IMR-90 (cell line): ENCODE measurements around the gene SLC25A34. TPM values are rescaled to one million over a fixed set of nuclear protein-coding genes. Genes with fewer than 3 reads are reported as not detected.

Experiments used
- ATAC-seq: fragments of 200-7000 bp; cut with Tn5 transposase; 2 replicates; pipeline ENCODE4 v1.9.1; 2020; ENCODE audit warnings: low read depth, mild to moderate bottlenecking, moderate library complexity
- BruUV-seq: library from RNA; stranded (reverse); fragments of 400-500 nt; replicated peaks from 2 replicates; lab custom pipeline; 2021; lab: Mats Ljungman, UMichigan
- CTCF ChIA-PET: fragments of 300-600 bp; formaldehyde crosslinking; extraction: SDS; loops from one replicate; lab custom pipeline; 2021; ENCODE audit warnings: antibody characterized with exemption; lab: Yijun Ruan, JAX
- POLR2A ChIA-PET: fragments of 300-600 bp; sonication (Branson Sonifier 250); formaldehyde crosslinking; loops from one replicate; lab custom pipeline; 2022; ENCODE audit warnings: antibody characterized with exemption; ENCODE audit not compliant: unreplicated experiment; lab: Charles Lee
- DNase-seq: peaks from one replicate; pipeline ENCODE4 v3.0.0; 2013
- H2AFZ ChIP-seq: replicated peaks from 2 replicates; pipeline ENCODE3; 2013; ENCODE audit warnings: low read length, mild to moderate bottlenecking; ENCODE audit not compliant: poor library complexity
- H2AK5ac ChIP-seq: 2 replicates; pipeline ENCODE4 v1.6.1; 2013; ENCODE audit warnings: low read depth, low read length, inconsistent platforms
- H2AK9ac ChIP-seq: replicated peaks from 2 replicates; pipeline ENCODE3; 2013; ENCODE audit warnings: mild to moderate bottlenecking, low read depth, low read length, moderate library complexity; ENCODE audit not compliant: poor library complexity
- H2BK120ac ChIP-seq: 2 replicates; pipeline ENCODE4 v1.6.1; 2013; ENCODE audit warnings: low read depth, low read length, inconsistent platforms
- H2BK15ac ChIP-seq: 3 replicates; pipeline ENCODE4 v1.6.1; 2013; ENCODE audit warnings: low read depth, low read length, inconsistent platforms
- H2BK20ac ChIP-seq: 2 replicates; pipeline ENCODE4 v1.6.1; 2013; ENCODE audit warnings: low read depth, mild to moderate bottlenecking, inconsistent platforms, low read length, moderate library complexity
- H2BK5ac ChIP-seq: 2 replicates; pipeline ENCODE4 v1.6.1; 2013; ENCODE audit warnings: mild to moderate bottlenecking, low read depth, low read length, inconsistent platforms; ENCODE audit not compliant: poor library complexity, severe bottlenecking
- H3K14ac ChIP-seq: replicated peaks from 2 replicates; pipeline ENCODE4 v1.6.1; 2013; ENCODE audit warnings: low read depth, low read length, inconsistent platforms
- H3K18ac ChIP-seq: 2 replicates; pipeline ENCODE4 v1.6.1; 2013; ENCODE audit warnings: low read depth, low read length, control low read depth
- H3K23ac ChIP-seq: 2 replicates; pipeline ENCODE4 v1.6.1; 2013; ENCODE audit warnings: low read depth, low read length, inconsistent platforms
- H3K27ac ChIP-seq: 2 replicates; pipeline ENCODE4 v1.5.1; 2013; ENCODE audit warnings: mild to moderate bottlenecking, control low read depth, low read length; ENCODE audit not compliant: insufficient read depth
- H3K27me3 ChIP-seq: 2 replicates; pipeline ENCODE4 v1.6.1; 2013; ENCODE audit warnings: low read length; ENCODE audit not compliant: control insufficient read depth, insufficient read depth
- H3K36me3 ChIP-seq: 2 replicates; pipeline ENCODE4 v1.6.1; 2013; ENCODE audit warnings: low read length, mixed read lengths; ENCODE audit not compliant: control insufficient read depth, insufficient read depth
- H3K4ac ChIP-seq: 2 replicates; pipeline ENCODE4 v1.6.1; 2013; ENCODE audit warnings: low read depth, low read length, inconsistent platforms
- H3K4me1 ChIP-seq: 2 replicates; pipeline ENCODE4 v1.6.1; 2013; ENCODE audit warnings: low read length, mixed read lengths; ENCODE audit not compliant: control insufficient read depth, insufficient read depth
- H3K4me2 ChIP-seq: 2 replicates; pipeline ENCODE4 v1.6.1; 2013; ENCODE audit warnings: low read depth, mild to moderate bottlenecking, control low read depth, low read length, moderate library complexity
- H3K4me3 ChIP-seq: 2 replicates; pipeline ENCODE4 v1.5.1; 2013; ENCODE audit warnings: low read depth, mild to moderate bottlenecking, control low read depth, low read length, moderate library complexity; ENCODE audit not compliant: insufficient read depth
- H3K56ac ChIP-seq: 2 replicates; pipeline ENCODE4 v1.6.1; 2013; ENCODE audit warnings: low read length, inconsistent platforms; ENCODE audit not compliant: insufficient read depth; ENCODE audit errors: extremely low read depth
- H3K79me1 ChIP-seq, 2 experiments: 2 replicates each; pipeline ENCODE4 v1.6.1; 2013; ENCODE audit warnings: low read length in 2 of 2, inconsistent platforms in 1 of 2, low read depth in 1 of 2
- H3K9ac ChIP-seq: 2 replicates; pipeline ENCODE4 v1.6.1; 2013; ENCODE audit warnings: low read depth, low read length, control low read depth
- H3K9me1 ChIP-seq: 2 replicates; pipeline ENCODE4 v1.6.1; 2013; ENCODE audit warnings: low read length, inconsistent platforms; ENCODE audit not compliant: insufficient read depth
- H3K9me3 ChIP-seq: 2 replicates; pipeline ENCODE4 v1.6.1; 2013; ENCODE audit warnings: low read length; ENCODE audit not compliant: control insufficient read depth, insufficient read depth
- H4K20me1 ChIP-seq: 2 replicates; pipeline ENCODE4 v1.6.1; 2013; ENCODE audit warnings: low read length, inconsistent platforms; ENCODE audit not compliant: insufficient read depth
- H4K5ac ChIP-seq: 2 replicates; pipeline ENCODE4 v1.6.1; 2013; ENCODE audit warnings: mild to moderate bottlenecking, low read depth, low read length, control low read depth
- H4K8ac ChIP-seq, 2 experiments: 2 replicates each; pipeline ENCODE4 v1.6.1; 2013; ENCODE audit warnings: low read depth in 2 of 2, low read length in 2 of 2, control low read depth in 1 of 2, inconsistent platforms in 1 of 2
- H4K91ac ChIP-seq: 2 replicates; pipeline ENCODE4 v1.6.1; 2013; ENCODE audit warnings: low read depth, low read length, inconsistent platforms; ENCODE audit not compliant: insufficient read depth
- BHLHE40 ChIP-seq: fragments of 150-350 bp; IDR thresholded peaks from 2 replicates; pipeline ENCODE4 v1.6.1; 2016; ENCODE audit warnings: mild to moderate bottlenecking, low read depth, low read length
- CEBPB ChIP-seq: IDR thresholded peaks from 2 replicates; pipeline ENCODE4 v1.6.1; 2012; ENCODE audit warnings: low read depth, low read length, improper control_type of control experiment
- CHD1 ChIP-seq: IDR thresholded peaks from 2 replicates; pipeline ENCODE4 v1.6.1; 2012; ENCODE audit warnings: low read depth, low read length, improper control_type of control experiment
- CTCF ChIP-seq: conservative IDR thresholded peaks from 2 replicates; pipeline ENCODE4 v1.5.1; 2012; ENCODE audit warnings: mild to moderate bottlenecking, low read depth, low read length, improper control_type of control experiment
- ELK1 ChIP-seq: fragments of 150-350 bp; IDR thresholded peaks from 2 replicates; pipeline ENCODE4 v1.6.1; 2016; ENCODE audit warnings: low read depth, mild to moderate bottlenecking, low read length, moderate library complexity, borderline replicate concordance
- FOS ChIP-seq: fragments of 150-350 bp; IDR thresholded peaks from 2 replicates; pipeline ENCODE4 v1.6.1; 2016; ENCODE audit warnings: low read depth, low read length
- MAFK ChIP-seq: IDR thresholded peaks from 2 replicates; pipeline ENCODE4 v1.6.1; 2012; ENCODE audit warnings: low read depth, low read length, improper control_type of control experiment
- MAZ ChIP-seq: IDR thresholded peaks from 2 replicates; pipeline ENCODE4 v1.6.1; 2012; ENCODE audit warnings: low read depth, mild to moderate bottlenecking, low read length, improper control_type of control experiment, moderate library complexity, borderline replicate concordance
- MXI1 ChIP-seq: IDR thresholded peaks from 2 replicates; pipeline ENCODE4 v1.6.1; 2012; ENCODE audit warnings: low read depth, mild to moderate bottlenecking, low read length, moderate library complexity, borderline replicate concordance
- NFE2L2 ChIP-seq: fragments of 150-350 bp; IDR thresholded peaks from 2 replicates; pipeline ENCODE4 v1.6.1; 2016; ENCODE audit warnings: low read depth, mild to moderate bottlenecking, low read length
- POLR2A ChIP-seq: IDR thresholded peaks from 2 replicates; pipeline ENCODE4 v1.6.1; 2012; ENCODE audit warnings: mild to moderate bottlenecking, low read depth, low read length
- RAD21 ChIP-seq: IDR thresholded peaks from 2 replicates; pipeline ENCODE4 v1.6.1; 2012; ENCODE audit warnings: low read length, improper control_type of control experiment
- RCOR1 ChIP-seq: IDR thresholded peaks from 2 replicates; pipeline ENCODE4 v1.6.1; 2012; ENCODE audit warnings: mild to moderate bottlenecking, low read length, improper control_type of control experiment; ENCODE audit not compliant: insufficient replicate concordance
- RFX5 ChIP-seq: IDR thresholded peaks from 2 replicates; pipeline ENCODE4 v1.8.0; 2012; ENCODE audit warnings: low read depth, mild to moderate bottlenecking, low read length, moderate library complexity
- SMC3 ChIP-seq: fragments of 150-350 bp; IDR thresholded peaks from 2 replicates; pipeline ENCODE4 v1.6.1; 2016; ENCODE audit warnings: low read depth, mild to moderate bottlenecking, antibody characterized with exemption, low read length, moderate library complexity
- USF2 ChIP-seq: fragments of 150-350 bp; IDR thresholded peaks from 2 replicates; pipeline ENCODE4 v1.6.1; 2017; ENCODE audit warnings: mild to moderate bottlenecking, antibody characterized with exemption, low read length, low read depth
- WGBS, 2 experiments: methylation state at CpG; one replicate each; pipeline versions ENCODE4 v1.1.5 to v1.1.7; 2013; ENCODE audit warnings: missing lambda C conversion rate in 2 of 2; ENCODE audit not compliant: insufficient read length in 1 of 2; ENCODE audit errors: extremely low coverage in 2 of 2; 5-methylcytosine and 5-hydroxymethylcytosine counted together
- dilution Hi-C: fragments of 300-500 bp; cut with HindIII; formaldehyde crosslinking; loops from one replicate; pipeline ENCODE4 v1.14.3; 2018; ENCODE audit warnings: low sequenced_read_pairs; ENCODE audit not compliant: unreplicated experiment
- in situ Hi-C: fragments of 300-500 bp; cut with MboI; formaldehyde crosslinking; loops from 3 replicates; pipeline ENCODE4 v1.14.3; 2019; ENCODE audit warnings: low sequenced_read_pairs, inconsistent platforms, mixed read lengths
- intact Hi-C: fragments of 100-400 bp; cut with micrococcal nuclease; formaldehyde crosslinking; loops from 2 replicates; pipeline ENCODE4 v1.10.0; 2022
- polyA plus RNA-seq, 3 experiments: library from polyadenylated mRNA; depleted of rRNA; stranded (reverse); fragments of >200 nt; gene quantifications; 2 replicates each; pipeline ENCODE4 v1.2.3, GENCODE V29; 2012; ENCODE audit warnings: low replicate concordance in 1 of 3
- total RNA-seq: library from RNA; depleted of rRNA; stranded (reverse); fragments of >200 nt; gene quantifications from 2 replicates; pipeline ENCODE4 v1.2.3, GENCODE V29; 2012

Gene SLC25A34
- total and polyA plus RNA-seq, 2 of the 4 experiments (the other 2 are of a cell fraction) = under 0.01 to 0.72 TPM

GRCh38 chr1:15735304-15736037 is 587 bp upstream of the SLC25A34 start:
- Histone ChIP-seq H3K4me2 (no peak overlapping the region), H4K91ac (no peak overlapping the region), H3K56ac (no peak overlapping the region), H3K9me1 (no peaks in the 10 kb centered on the region), H2BK120ac (no peak overlapping the region), H2BK5ac (no peak overlapping the region), H3K14ac (no peak overlapping the region), H3K9ac (no peak overlapping the region), H2AK9ac (no peak overlapping the region), H3K4me3 (no peak overlapping the region), H3K18ac (no peak overlapping the region), H4K5ac (no peak overlapping the region), H3K4ac (no peak overlapping the region), H3K4me1 (no peaks in the 10 kb centered on the region), H3K23ac (no peak overlapping the region), H3K9me3 (no peaks in the 10 kb centered on the region), H3K79me1 (no peaks in the 10 kb centered on the region; a peak in 1 of 4 replicates), H4K8ac (no peak overlapping the region), H2BK15ac (no peak overlapping the region), H2BK20ac (no peak overlapping the region), H3K27ac (no peak overlapping the region), H2AFZ (no peak overlapping the region), H2AK5ac (no peak overlapping the region), H3K36me3 (peaks cover 47% of the 10 kb centered on the region), H3K27me3 (no peaks in the 10 kb centered on the region), H4K20me1 (no peaks in the 10 kb centered on the region; the same call in 1 of the 2 replicates)
- DNase-seq (no peak), ATAC-seq (no peak)
- in situ Hi-C loops (no loop called here), dilution Hi-C loops (no loop called here), intact Hi-C loops (no loop called here)
- 100% methylated on average over 1 of the region's 12 CpGs; no CpG with 5 or more reads in 1 of the 2 experiments for WGBS, 2 experiments
- no peak for TF ChIP-seq MAFK
- no peak for TF ChIP-seq CEBPB
- TF ChIP-seq RAD21 = no peak
- TF ChIP-seq POLR2A = no peak
- TF ChIP-seq CTCF = no peak
- TF ChIP-seq ELK1 = no peak
- no peak for TF ChIP-seq NFE2L2
- no peak for TF ChIP-seq USF2
- TF ChIP-seq BHLHE40 = no peak
- TF ChIP-seq FOS = no peak
- no peak for TF ChIP-seq SMC3
- TF ChIP-seq RFX5 = no peak
- no peak for TF ChIP-seq MXI1
- no peak for TF ChIP-seq CHD1
- no peak for TF ChIP-seq RCOR1
- no peak for TF ChIP-seq MAZ
- POLR2A ChIA-PET = no interaction called here
- CTCF ChIA-PET = no interaction called here
- BruUV-seq = no TSS peak
